Measurements from ENCODE around the gene IL18RAP.

IL18RAP gene

GRCh38 chr2:102438578-102438977 is 15.6 kb downstream of the IL18RAP start:
- H3K36me3 ChIP-seq (ENCODE audit: control insufficient read depth, insufficient read depth, low read length): no peaks in the 10 kb centered on the region
- H3K27ac ChIP-seq (ENCODE audit: low read depth, low read length): no peak overlapping the region
- no peak overlapping the region for H3K4me3 ChIP-seq (ENCODE audit: low read depth, low read length)
- no peaks in the 10 kb centered on the region for H3K27me3 ChIP-seq (ENCODE audit: control insufficient read depth, insufficient read depth, low read length)
- H3K9me3 ChIP-seq (ENCODE audit: control insufficient read depth, insufficient read depth, low read length): no peaks in the 10 kb centered on the region
- H3K9ac ChIP-seq (ENCODE audit: low read depth, low read length): no peak overlapping the region
- 0 out of 2 replicates have a peak, but pooled peaks cover 3% of the 10 kb centered on the region for H3K4me1 ChIP-seq (ENCODE audit: control insufficient read depth, insufficient read depth, low read length)

GRCh38 chr2:102439065-102439695 is 16.2 kb downstream of the IL18RAP start:
- no peaks in the 10 kb centered on the region for H3K36me3 ChIP-seq (ENCODE audit: control insufficient read depth, insufficient read depth, low read length)
- no peak overlapping the region for H3K9ac ChIP-seq (ENCODE audit: low read depth, low read length)
- no peaks in the 10 kb centered on the region for H3K27me3 ChIP-seq (ENCODE audit: control insufficient read depth, insufficient read depth, low read length)
- H3K9me3 ChIP-seq (ENCODE audit: control insufficient read depth, insufficient read depth, low read length): no peaks in the 10 kb centered on the region
- no peak overlapping the region for H3K4me3 ChIP-seq (ENCODE audit: low read depth, low read length)
- 0 out of 2 replicates have a peak, but pooled peaks cover 3% of the 10 kb centered on the region for H3K4me1 ChIP-seq (ENCODE audit: control insufficient read depth, insufficient read depth, low read length)
- no peak overlapping the region for H3K27ac ChIP-seq (ENCODE audit: low read depth, low read length)

- no peaks in the 10 kb centered on the region for H3K36me3 ChIP-seq (ENCODE audit: control insufficient read depth, insufficient read depth, low read length)
- no peaks in the 10 kb centered on the region for H3K27me3 ChIP-seq (ENCODE audit: control insufficient read depth, insufficient read depth, low read length)
- H3K4me1 ChIP-seq (ENCODE audit: control insufficient read depth, insufficient read depth, low read length): 0 out of 2 replicates have a peak, but pooled peaks cover 3% of the 10 kb centered on the region
- no peaks in the 10 kb centered on the region for H3K9me3 ChIP-seq (ENCODE audit: control insufficient read depth, insufficient read depth, low read length)
- no peak overlapping the region for H3K27ac ChIP-seq (ENCODE audit: low read depth, low read length)
- H3K9ac ChIP-seq (ENCODE audit: low read depth, low read length): no peak overlapping the region
- no peak overlapping the region for H3K4me3 ChIP-seq (ENCODE audit: low read depth, low read length)
Measured at GRCh38 chr2:102442967-102443828, 20.2 kb downstream of the IL18RAP start.

- H3K27ac ChIP-seq (ENCODE audit: low read depth, low read length): no peak overlapping the region
- no peak overlapping the region for H3K9ac ChIP-seq (ENCODE audit: low read depth, low read length)
- H3K4me3 ChIP-seq (ENCODE audit: low read depth, low read length): no peak overlapping the region
- H3K36me3 ChIP-seq (ENCODE audit: control insufficient read depth, insufficient read depth, low read length): no peaks in the 10 kb centered on the region
- no peaks in the 10 kb centered on the region for H3K27me3 ChIP-seq (ENCODE audit: control insufficient read depth, insufficient read depth, low read length)
- H3K9me3 ChIP-seq (ENCODE audit: control insufficient read depth, insufficient read depth, low read length): no peaks in the 10 kb centered on the region
- 0 out of 2 replicates have a peak, but pooled peaks cover 3% of the 10 kb centered on the region for H3K4me1 ChIP-seq (ENCODE audit: control insufficient read depth, insufficient read depth, low read length)
Measured at GRCh38 chr2:102444233-102444632, 21.3 kb downstream of the IL18RAP start.

- H3K27me3 ChIP-seq (ENCODE audit: control insufficient read depth, insufficient read depth, low read length): no peaks in the 10 kb centered on the region
- H3K36me3 ChIP-seq (ENCODE audit: control insufficient read depth, insufficient read depth, low read length): no peaks in the 10 kb centered on the region
- no peak overlapping the region for H3K4me3 ChIP-seq (ENCODE audit: low read depth, low read length)
- H3K4me1 ChIP-seq (ENCODE audit: control insufficient read depth, insufficient read depth, low read length): 0 out of 2 replicates have a peak, but pooled peaks cover 3% of the 10 kb centered on the region
- H3K9me3 ChIP-seq (ENCODE audit: control insufficient read depth, insufficient read depth, low read length): no peaks in the 10 kb centered on the region
- H3K9ac ChIP-seq (ENCODE audit: low read depth, low read length): no peak overlapping the region
- H3K27ac ChIP-seq (ENCODE audit: low read depth, low read length): no peak overlapping the region
Measured at GRCh38 chr2:102446936-102447335, 24.0 kb downstream of the IL18RAP start.

- Histone ChIP-seq H3K27ac (ENCODE audit: low read depth, low read length) (no peak overlapping the region), H3K9me3 (ENCODE audit: control insufficient read depth, insufficient read depth, low read length) (no peaks in the 10 kb centered on the region), H3K27me3 (ENCODE audit: control insufficient read depth, insufficient read depth, low read length) (no peaks in the 10 kb centered on the region), H3K4me1 (ENCODE audit: control insufficient read depth, insufficient read depth, low read length) (no peaks in the 10 kb centered on the region), H3K4me3 (ENCODE audit: low read depth, low read length) (no peak overlapping the region), H3K9ac (ENCODE audit: low read depth, low read length) (no peak overlapping the region), H3K36me3 (ENCODE audit: control insufficient read depth, insufficient read depth, low read length) (no peaks in the 10 kb centered on the region)
Measured at GRCh38 chr2:102449370-102449974, 26.5 kb downstream of the IL18RAP start.

GRCh38 chr2:102451968-102452367 is 29.0 kb downstream of the IL18RAP start:
- no peak overlapping the region for H3K4me3 ChIP-seq (ENCODE audit: low read depth, low read length)
- H3K27me3 ChIP-seq (ENCODE audit: control insufficient read depth, insufficient read depth, low read length): no peaks in the 10 kb centered on the region
- H3K27ac ChIP-seq (ENCODE audit: low read depth, low read length): no peak overlapping the region
- no peaks in the 10 kb centered on the region for H3K4me1 ChIP-seq (ENCODE audit: control insufficient read depth, insufficient read depth, low read length)
- no peaks in the 10 kb centered on the region for H3K36me3 ChIP-seq (ENCODE audit: control insufficient read depth, insufficient read depth, low read length)
- no peak overlapping the region for H3K9ac ChIP-seq (ENCODE audit: low read depth, low read length)
- H3K9me3 ChIP-seq (ENCODE audit: control insufficient read depth, insufficient read depth, low read length): no peaks in the 10 kb centered on the region

GRCh38 chr2:102453501-102453900 is 30.5 kb downstream of the IL18RAP start:
- no peak overlapping the region for H3K27ac ChIP-seq (ENCODE audit: low read depth, low read length)
- H3K4me3 ChIP-seq (ENCODE audit: low read depth, low read length): no peak overlapping the region
- H3K27me3 ChIP-seq (ENCODE audit: control insufficient read depth, insufficient read depth, low read length): no peaks in the 10 kb centered on the region
- H3K36me3 ChIP-seq (ENCODE audit: control insufficient read depth, insufficient read depth, low read length): no peaks in the 10 kb centered on the region
- H3K9ac ChIP-seq (ENCODE audit: low read depth, low read length): no peak overlapping the region
- H3K9me3 ChIP-seq (ENCODE audit: control insufficient read depth, insufficient read depth, low read length): no peaks in the 10 kb centered on the region
- no peaks in the 10 kb centered on the region for H3K4me1 ChIP-seq (ENCODE audit: control insufficient read depth, insufficient read depth, low read length)

- Histone ChIP-seq H3K36me3 (ENCODE audit: control insufficient read depth, insufficient read depth, low read length) (no peaks in the 10 kb centered on the region), H3K27me3 (ENCODE audit: control insufficient read depth, insufficient read depth, low read length) (no peaks in the 10 kb centered on the region), H3K9me3 (ENCODE audit: control insufficient read depth, insufficient read depth, low read length) (no peaks in the 10 kb centered on the region), H3K4me1 (ENCODE audit: control insufficient read depth, insufficient read depth, low read length) (no peaks in the 10 kb centered on the region), H3K4me3 (ENCODE audit: low read depth, low read length) (no peak overlapping the region), H3K27ac (ENCODE audit: low read depth, low read length) (no peak overlapping the region), H3K9ac (ENCODE audit: low read depth, low read length) (no peak overlapping the region)
Measured at GRCh38 chr2:102455061-102455670, 32.2 kb downstream of the IL18RAP start.

- Histone ChIP-seq H3K4me1 (ENCODE audit: control insufficient read depth, insufficient read depth, low read length) (no peaks in the 10 kb centered on the region), H3K27me3 (ENCODE audit: control insufficient read depth, insufficient read depth, low read length) (no peaks in the 10 kb centered on the region), H3K27ac (ENCODE audit: low read depth, low read length) (no peak overlapping the region), H3K9me3 (ENCODE audit: control insufficient read depth, insufficient read depth, low read length) (no peaks in the 10 kb centered on the region), H3K4me3 (ENCODE audit: low read depth, low read length) (no peak overlapping the region), H3K36me3 (ENCODE audit: control insufficient read depth, insufficient read depth, low read length) (no peaks in the 10 kb centered on the region), H3K9ac (ENCODE audit: low read depth, low read length) (no peak overlapping the region)
Measured at GRCh38 chr2:102460467-102460866, 37.5 kb downstream of the IL18RAP start.

Measured in HUES48 (cell line).